ENCODE measurements around the gene FANCE. TPM values are rescaled to one million over a fixed set of nuclear protein-coding genes. Genes with fewer than 3 reads are reported as not detected.
A peak's percentile ranks its signal among the peaks of the same experiment; 100 is the strongest.

The FANCE gene
- total RNA-seq, 4 donors from 2014 or later: 17.5 to 36.7 (median 34.2) TPM

- WGBS, 2 donors: 50 to 52% methylated on average over 7 of the region's 7 CpGs
- intact Hi-C loops (cut with DNase I; ENCODE audit: low total_unique reads): no loop called here
- peak in 1 of 2 donors; percentile 41 for DNase-seq (ENCODE audit: low spot score in 2 of 2)
- H3K4me3 ChIP-seq (ENCODE audit: low read depth, poor library complexity, severe bottlenecking): no peak overlapping the region
- TF ChIP-seq POLR2A (IDR thresholded peaks at IDR 0.05) (no peak), CTCF (IDR thresholded peaks at IDR 0.05) (peak in 1 of 3 donors; percentile 30)
Measured at GRCh38 chr6:35415065-35415891, 36.9 kb upstream of the FANCE start.

GRCh38 chr6:35417979-35418661, 34.0 kb upstream of the FANCE start:
- H3K4me3 ChIP-seq (ENCODE audit: low read depth, poor library complexity, severe bottlenecking): no peak overlapping the region
- 85 to 87% methylated on average over 13 to 14 of the region's 14 CpGs for WGBS, 2 donors
- intact Hi-C loops (cut with DNase I; ENCODE audit: low total_unique reads): no loop called here
- TF ChIP-seq CTCF (IDR thresholded peaks at IDR 0.05) (no peak), POLR2A (IDR thresholded peaks at IDR 0.05) (no peak)
- DNase-seq (ENCODE audit: low spot score in 2 of 2): no peak

GRCh38 chr6:35419417-35419816, 32.7 kb upstream of the FANCE start:
- no peak for TF ChIP-seq CTCF (IDR thresholded peaks at IDR 0.05)
- TF ChIP-seq POLR2A (IDR thresholded peaks at IDR 0.05): no peak
- 71 to 76% methylated on average over 5 of the region's 5 CpGs for WGBS, 2 donors
- intact Hi-C loops (cut with DNase I; ENCODE audit: low total_unique reads): no loop called here
- H3K4me3 ChIP-seq (ENCODE audit: low read depth, poor library complexity, severe bottlenecking): no peak overlapping the region
- no peak for DNase-seq (ENCODE audit: low spot score in 2 of 2)

GRCh38 chr6:35419961-35420360, 32.2 kb upstream of the FANCE start:
- intact Hi-C loops (cut with DNase I; ENCODE audit: low total_unique reads): no loop called here
- H3K4me3 ChIP-seq (ENCODE audit: low read depth, poor library complexity, severe bottlenecking): no peak overlapping the region
- 91 to 94% methylated on average over 9 to 13 of the region's 14 CpGs for WGBS, 2 donors
- no peak for DNase-seq (ENCODE audit: low spot score in 2 of 2)
- TF ChIP-seq POLR2A (IDR thresholded peaks at IDR 0.05): no peak
- TF ChIP-seq CTCF (IDR thresholded peaks at IDR 0.05): no peak

- TF ChIP-seq CTCF (IDR thresholded peaks at IDR 0.05) (no peak), POLR2A (IDR thresholded peaks at IDR 0.05) (no peak)
- DNase-seq (ENCODE audit: low spot score in 2 of 2): no peak
- H3K4me3 ChIP-seq (ENCODE audit: low read depth, poor library complexity, severe bottlenecking): no peak overlapping the region
- WGBS, 2 donors: 63 to 64% methylated on average over 3 of the region's 3 CpGs
- intact Hi-C loops (cut with DNase I; ENCODE audit: low total_unique reads): no loop called here
Measured at GRCh38 chr6:35425284-35425683, 26.9 kb upstream of the FANCE start.
